K562 (cell line): ENCODE data around the gene FBXO27.

Experiments
- MEIS2 ChIP-seq: fragments of 450-650 bp; IDR thresholded peaks from 2 replicates; pipeline ENCODE4 v1.6.1; 2014; ENCODE audit warnings: mild to moderate bottlenecking; ENCODE audit not compliant: partially characterized antibody
- SMAD4 ChIP-seq: fragments of 250-450 bp; sonication (Bioruptor Pico); conservative IDR thresholded peaks from 2 replicates; pipeline ENCODE4 v1.8.0; 2021; ENCODE audit warnings: inconsistent platforms, mild to moderate bottlenecking, moderate library complexity
- YY1 ChIP-seq, 3 experiments: IDR thresholded peaks; 2 replicates each; pipeline ENCODE4 v1.6.1; 2011; ENCODE audit warnings: low read length in 2 of 3, mild to moderate bottlenecking in 2 of 3, moderate library complexity in 2 of 3, borderline replicate concordance in 1 of 3, control low read depth in 1 of 3, low read depth in 1 of 3; ENCODE audit not compliant: insufficient read depth in 3 of 3, insufficient replicate concordance in 2 of 3, control insufficient read depth in 1 of 3, insufficient read length in 1 of 3; ENCODE audit errors: extremely low read depth in 1 of 3
- ZNF274 ChIP-seq: IDR thresholded peaks from 2 replicates; pipeline ENCODE4 v1.6.1; 2011; ENCODE audit warnings: low read depth, mild to moderate bottlenecking, low read length, moderate library complexity, borderline replicate concordance
- ZNF76 ChIP-seq: fragments of 250-450 bp; sonication (Bioruptor Pico); IDR thresholded peaks from 2 replicates; pipeline ENCODE4 v1.4.0; 2020; ENCODE audit warnings: mild to moderate bottlenecking, moderate library complexity, borderline replicate concordance
- TF ChIP-seq, protein P1 (sequence below): sonication (generic); formaldehyde crosslinking; IDR thresholded peaks from 2 replicates; pipeline ENCODE4 v1.8.1; 2022; ENCODE audit warnings: missing genetic modification reagents
- TF ChIP-seq, protein P2 (sequence below), 3 experiments: IDR thresholded peaks in 2 of 3; conservative IDR thresholded peaks in 1 of 3; 2 replicates each; pipeline ENCODE4 v1.5.1; 2011 to 2012; ENCODE audit warnings: low read length in 3 of 3, mild to moderate bottlenecking in 3 of 3, control low read depth in 2 of 3, improper control_type of control experiment in 1 of 3, inconsistent platforms in 1 of 3, low read depth in 1 of 3, mixed read lengths in 1 of 3, moderate library complexity in 1 of 3; ENCODE audit not compliant: insufficient read depth in 2 of 3

DNA sequence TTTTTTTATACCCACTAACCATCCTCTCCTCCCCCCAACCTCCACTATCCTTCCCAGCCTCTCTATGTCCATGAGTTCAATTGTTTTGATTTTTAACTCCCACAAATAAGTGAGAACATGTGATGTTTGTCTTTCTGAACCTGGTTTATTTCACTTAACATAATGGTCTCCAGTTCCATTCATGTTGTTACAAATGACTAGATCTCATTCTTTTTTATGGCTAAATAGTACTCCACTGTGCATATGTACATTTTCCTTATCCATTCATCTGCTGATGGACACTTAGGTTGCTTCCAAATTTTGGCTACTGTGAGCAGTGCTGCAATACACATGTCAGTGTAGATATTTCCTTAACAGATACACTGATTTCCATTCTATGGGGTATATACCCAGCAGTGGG is 27.0 kb upstream of the FBXO27 start:
- TF ChIP-seq ZNF76: no peak
- TF ChIP-seq, protein P1, sequence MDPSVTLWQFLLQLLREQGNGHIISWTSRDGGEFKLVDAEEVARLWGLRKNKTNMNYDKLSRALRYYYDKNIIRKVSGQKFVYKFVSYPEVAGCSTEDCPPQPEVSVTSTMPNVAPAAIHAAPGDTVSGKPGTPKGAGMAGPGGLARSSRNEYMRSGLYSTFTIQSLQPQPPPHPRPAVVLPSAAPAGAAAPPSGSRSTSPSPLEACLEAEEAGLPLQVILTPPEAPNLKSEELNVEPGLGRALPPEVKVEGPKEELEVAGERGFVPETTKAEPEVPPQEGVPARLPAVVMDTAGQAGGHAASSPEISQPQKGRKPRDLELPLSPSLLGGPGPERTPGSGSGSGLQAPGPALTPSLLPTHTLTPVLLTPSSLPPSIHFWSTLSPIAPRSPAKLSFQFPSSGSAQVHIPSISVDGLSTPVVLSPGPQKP (CRISPR knock-in tag): no peak
- no peak for TF ChIP-seq ZNF274
- TF ChIP-seq MEIS2: no peak
- no peak for TF ChIP-seq SMAD4
- TF ChIP-seq, protein P2, sequence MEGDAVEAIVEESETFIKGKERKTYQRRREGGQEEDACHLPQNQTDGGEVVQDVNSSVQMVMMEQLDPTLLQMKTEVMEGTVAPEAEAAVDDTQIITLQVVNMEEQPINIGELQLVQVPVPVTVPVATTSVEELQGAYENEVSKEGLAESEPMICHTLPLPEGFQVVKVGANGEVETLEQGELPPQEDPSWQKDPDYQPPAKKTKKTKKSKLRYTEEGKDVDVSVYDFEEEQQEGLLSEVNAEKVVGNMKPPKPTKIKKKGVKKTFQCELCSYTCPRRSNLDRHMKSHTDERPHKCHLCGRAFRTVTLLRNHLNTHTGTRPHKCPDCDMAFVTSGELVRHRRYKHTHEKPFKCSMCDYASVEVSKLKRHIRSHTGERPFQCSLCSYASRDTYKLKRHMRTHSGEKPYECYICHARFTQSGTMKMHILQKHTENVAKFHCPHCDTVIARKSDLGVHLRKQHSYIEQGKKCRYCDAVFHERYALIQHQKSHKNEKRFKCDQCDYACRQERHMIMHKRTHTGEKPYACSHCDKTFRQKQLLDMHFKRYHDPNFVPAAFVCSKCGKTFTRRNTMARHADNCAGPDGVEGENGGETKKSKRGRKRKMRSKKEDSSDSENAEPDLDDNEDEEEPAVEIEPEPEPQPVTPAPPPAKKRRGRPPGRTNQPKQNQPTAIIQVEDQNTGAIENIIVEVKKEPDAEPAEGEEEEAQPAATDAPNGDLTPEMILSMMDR (IDR thresholded peaks at IDR 0.05 in 2 of 3, conservative IDR thresholded peaks at IDR 0.05 in 1 of 3; ENCODE audit: insufficient read depth in 2 of 3, low read depth in 1 of 3, low read length in 3 of 3): no peak
- no peak for TF ChIP-seq YY1 (IDR thresholded peaks at IDR 0.05; ENCODE audit: borderline replicate concordance in 1 of 3, control insufficient read depth in 1 of 3, extremely low read depth in 1 of 3, insufficient read depth in 3 of 3, insufficient read length in 1 of 3, insufficient replicate concordance in 2 of 3, low read depth in 1 of 3, low read length in 2 of 3)
